K562 (cell line): Measurements from ENCODE around the gene FCGR3B. TPM values are rescaled to one million over a fixed set of nuclear protein-coding genes. Genes with fewer than 3 reads are reported as not detected.
A peak's percentile ranks its signal among the peaks of the same experiment; 100 is the strongest.

Source experiments
- FOXJ2 ChIP-seq: fragments of 200-800 bp; sonication (Bioruptor generic); IDR thresholded peaks from 2 replicates; pipeline ENCODE4 v1.6.1; 2016; ENCODE audit warnings: missing genetic modification characterization, missing compliant biosample characterization
- GTF2E2 ChIP-seq: fragments of 200-800 bp; sonication (Bioruptor generic); IDR thresholded peaks from 2 replicates; pipeline ENCODE4 v1.6.1; 2016; ENCODE audit warnings: missing genetic modification characterization, missing compliant biosample characterization
- LARP7 ChIP-seq: fragments of 450-650 bp; IDR thresholded peaks from 2 replicates; pipeline ENCODE4 v1.6.1; 2016
- MAFF ChIP-seq: IDR thresholded peaks from 2 replicates; pipeline ENCODE4 v1.6.1; 2012; ENCODE audit warnings: low read length, improper control_type of control experiment
- MIER1 ChIP-seq: fragments of 450-650 bp; IDR thresholded peaks from 2 replicates; pipeline ENCODE4 v1.6.1; 2016; ENCODE audit warnings: antibody characterized with exemption, mild to moderate bottlenecking, low read depth
- NFATC3 ChIP-seq: fragments of 450-650 bp; IDR thresholded peaks from 2 replicates; pipeline ENCODE4 v1.6.1; 2017; ENCODE audit warnings: mild to moderate bottlenecking
- NUFIP1 ChIP-seq: fragments of 450-650 bp; IDR thresholded peaks from 2 replicates; pipeline ENCODE4 v1.6.1; 2018; ENCODE audit not compliant: partially characterized antibody
- RAD21 ChIP-seq, 2 experiments: fragments of 250-450 bp in 1 of 2; fragments of 450-650 bp in 1 of 2; sonication (Bioruptor Pico) in 1 of 2; formaldehyde crosslinking in 1 of 2; IDR thresholded peaks in 1 of 2; conservative IDR thresholded peaks in 1 of 2; 2 replicates each; pipeline versions ENCODE4 v1.4.0 to v1.8.0; 2020 to 2022; ENCODE audit warnings: mild to moderate bottlenecking in 2 of 2, moderate library complexity in 1 of 2
- SP1 ChIP-seq: sonication (generic); formaldehyde crosslinking; IDR thresholded peaks from 2 replicates; pipeline ENCODE4 v1.8.1; 2022; ENCODE audit warnings: mild to moderate bottlenecking, missing genetic modification reagents
- ZFX ChIP-seq: sonication (generic); formaldehyde crosslinking; IDR thresholded peaks from 2 replicates; pipeline ENCODE4 v1.8.0; 2022; ENCODE audit warnings: mild to moderate bottlenecking, missing genetic modification reagents, moderate library complexity
- ZKSCAN1 ChIP-seq: fragments of 150-350 bp; IDR thresholded peaks from 2 replicates; pipeline ENCODE4 v1.6.1; 2016; ENCODE audit warnings: low read depth, low read length
- polyA plus RNA-seq, 8 experiments: library from polyadenylated mRNA; depleted of rRNA in 4 of 8; stranded (reverse) in 5 of 8; unstranded in 3 of 8; fragments of >200 nt; fragmentation: Nextera tagmentation in 2 of 8; fragmentation: Illumina TruSeq in 1 of 8; extraction: Ambion mirVana in 2 of 8; extraction: Trizol in 1 of 8; gene quantifications; 2 replicates each; pipeline versions ENCODE4 v1.2.1 to v1.2.3, GENCODE V29; 2011 to 2014; ENCODE audit warnings: inconsistent platforms in 1 of 8, missing spikeins in 1 of 8
- total RNA-seq, 7 experiments: library from RNA; depleted of rRNA in 6 of 7; stranded (reverse); fragments of >200 nt in 6 of 7; fragmentation: Illumina TruSeq in 2 of 7; extraction: Trizol in 2 of 7; gene quantifications; 2 replicates each; pipeline versions ENCODE4 v1.2.1 to v1.2.3, GENCODE V29; 2011 to 2021; ENCODE audit warnings: low replicate concordance in 1 of 7
- TF ChIP-seq, protein P1 (sequence below): sonication (generic); formaldehyde crosslinking; IDR thresholded peaks from 2 replicates; pipeline ENCODE4 v1.8.0; 2022; ENCODE audit warnings: mild to moderate bottlenecking, missing genetic modification reagents
- TF ChIP-seq, protein P2 (sequence below): fragments of 450-650 bp; IDR thresholded peaks from 2 replicates; pipeline ENCODE4 v1.6.1; 2017; ENCODE audit warnings: antibody characterized with exemption, mild to moderate bottlenecking

FCGR3B gene
- total and polyA plus RNA-seq, 9 of the 15 experiments (the other 6 are each of a cell fraction or from before 2014, with no cell fraction given) = 0.18 to 1.1 (median 0.40) TPM

DNA sequence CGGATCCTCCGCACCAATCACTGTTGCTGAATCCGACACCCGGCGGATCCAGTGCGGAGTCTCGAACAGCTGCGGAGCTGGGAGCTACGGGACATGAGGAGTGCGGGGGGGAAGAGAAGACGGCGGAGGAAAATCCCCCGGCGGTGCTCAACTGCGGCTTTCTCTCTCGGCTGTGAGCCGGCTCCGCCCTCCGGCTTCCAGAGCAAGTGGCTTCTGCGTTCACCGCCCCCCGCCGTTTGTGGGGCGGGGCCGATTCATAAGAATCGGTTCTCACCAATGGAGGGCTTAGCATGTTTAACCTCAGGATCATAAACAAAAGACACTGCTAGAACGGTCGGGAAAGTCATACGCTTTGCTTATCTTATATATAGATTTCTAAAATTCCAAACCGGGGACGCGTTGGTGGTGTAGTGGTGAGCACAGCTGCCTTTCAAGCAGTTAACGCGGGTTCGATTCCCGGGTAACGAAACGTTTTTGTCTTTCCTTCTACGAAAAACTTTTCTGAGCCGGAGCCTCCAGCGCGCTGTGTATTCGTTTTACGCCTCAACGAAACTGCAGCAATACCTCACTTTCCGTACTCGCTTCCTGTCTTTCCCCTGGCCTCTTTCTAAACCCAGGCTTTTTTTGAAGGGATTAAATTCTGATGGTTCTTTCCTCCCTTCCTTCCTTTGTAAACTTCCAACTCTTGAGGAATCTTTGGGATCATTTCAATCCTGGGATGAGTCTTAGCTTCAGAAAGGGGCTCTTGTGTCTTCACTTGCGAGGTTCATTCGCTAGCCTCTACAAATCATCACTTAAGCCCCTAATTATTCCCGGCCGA is 18.4 kb downstream of the FCGR3B start (continued):
- TF ChIP-seq FOXJ2 (tag) = peak; percentile 75; the same call in 1 of the 2 replicates
- TF ChIP-seq, protein P1, sequence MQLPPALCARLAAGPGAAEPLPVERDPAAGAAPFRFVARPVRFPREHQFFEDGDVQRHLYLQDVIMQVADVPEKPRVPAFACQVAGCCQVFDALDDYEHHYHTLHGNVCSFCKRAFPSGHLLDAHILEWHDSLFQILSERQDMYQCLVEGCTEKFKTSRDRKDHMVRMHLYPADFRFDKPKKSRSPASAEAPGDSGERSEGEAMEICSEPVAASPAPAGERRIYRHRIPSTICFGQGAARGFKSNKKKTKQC (CRISPR knock-in tag) = peak; percentile 27; the same call in 1 of the 2 replicates
- TF ChIP-seq, protein P2, sequence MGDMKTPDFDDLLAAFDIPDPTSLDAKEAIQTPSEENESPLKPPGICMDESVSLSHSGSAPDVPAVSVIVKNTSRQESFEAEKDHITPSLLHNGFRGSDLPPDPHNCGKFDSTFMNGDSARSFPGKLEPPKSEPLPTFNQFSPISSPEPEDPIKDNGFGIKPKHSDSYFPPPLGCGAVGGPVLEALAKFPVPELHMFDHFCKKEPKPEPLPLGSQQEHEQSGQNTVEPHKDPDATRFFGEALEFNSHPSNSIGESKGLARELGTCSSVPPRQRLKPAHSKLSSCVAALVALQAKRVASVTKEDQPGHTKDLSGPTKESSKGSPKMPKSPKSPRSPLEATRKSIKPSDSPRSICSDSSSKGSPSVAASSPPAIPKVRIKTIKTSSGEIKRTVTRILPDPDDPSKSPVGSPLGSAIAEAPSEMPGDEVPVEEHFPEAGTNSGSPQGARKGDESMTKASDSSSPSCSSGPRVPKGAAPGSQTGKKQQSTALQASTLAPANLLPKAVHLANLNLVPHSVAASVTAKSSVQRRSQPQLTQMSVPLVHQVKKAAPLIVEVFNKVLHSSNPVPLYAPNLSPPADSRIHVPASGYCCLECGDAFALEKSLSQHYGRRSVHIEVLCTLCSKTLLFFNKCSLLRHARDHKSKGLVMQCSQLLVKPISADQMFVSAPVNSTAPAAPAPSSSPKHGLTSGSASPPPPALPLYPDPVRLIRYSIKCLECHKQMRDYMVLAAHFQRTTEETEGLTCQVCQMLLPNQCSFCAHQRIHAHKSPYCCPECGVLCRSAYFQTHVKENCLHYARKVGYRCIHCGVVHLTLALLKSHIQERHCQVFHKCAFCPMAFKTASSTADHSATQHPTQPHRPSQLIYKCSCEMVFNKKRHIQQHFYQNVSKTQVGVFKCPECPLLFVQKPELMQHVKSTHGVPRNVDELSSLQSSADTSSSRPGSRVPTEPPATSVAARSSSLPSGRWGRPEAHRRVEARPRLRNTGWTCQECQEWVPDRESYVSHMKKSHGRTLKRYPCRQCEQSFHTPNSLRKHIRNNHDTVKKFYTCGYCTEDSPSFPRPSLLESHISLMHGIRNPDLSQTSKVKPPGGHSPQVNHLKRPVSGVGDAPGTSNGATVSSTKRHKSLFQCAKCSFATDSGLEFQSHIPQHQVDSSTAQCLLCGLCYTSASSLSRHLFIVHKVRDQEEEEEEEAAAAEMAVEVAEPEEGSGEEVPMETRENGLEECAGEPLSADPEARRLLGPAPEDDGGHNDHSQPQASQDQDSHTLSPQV = peak; percentile 94
- TF ChIP-seq MAFF = peak; percentile 20; the same call in 1 of the 2 replicates
- TF ChIP-seq GTF2E2 = peak; percentile 63
- peak; percentile 26; the same call in 1 of the 2 replicates for TF ChIP-seq LARP7
- TF ChIP-seq ZKSCAN1 = peak; percentile 45; the same call in 1 of the 2 replicates
- 0 out of 2 replicates have a peak, but pooled peaks have one; percentile 41 for TF ChIP-seq MIER1
- peak; percentile 80 for TF ChIP-seq NUFIP1
- TF ChIP-seq NFATC3 = 0 out of 2 replicates have a peak, but pooled peaks have one; percentile 58
- peak; percentile 23 to 40; a peak in 3 of 4 replicates for TF ChIP-seq RAD21 (CRISPR knock-in tag; conservative IDR thresholded peaks at IDR 0.05 in 1 of 2, IDR thresholded peaks at IDR 0.05 in 1 of 2)
- TF ChIP-seq ZFX (CRISPR knock-in tag) = peak; percentile 39; the same call in 1 of the 2 replicates
- TF ChIP-seq SP1 (CRISPR knock-in tag) = peak; percentile 82
